Stimulated activated CD4-positive, alpha-beta T cell treated with anti-CD3 and anti-CD28 coated beads, Interleukin-2, amount 100 ng/mL, for 24 hours (primary cell): ENCODE data around the gene TIRAP.
A peak's percentile ranks its signal among the peaks of the same experiment; 100 is the strongest.
"Not testable (repeated sequence)": the region's sequence is repeated elsewhere in the genome, so short reads cannot be mapped to it uniquely, and the experiment has no call there.

Experiments used
- DNase-seq, 2 donors: peaks; one replicate each; pipeline ENCODE4 v3.0.0-alpha.2; 2020

The TIRAP gene

GRCh38 chr11:126282736-126283591 lies at the start of gene TIRAP:
Gene TIRAP, plus strand, starts transcription at chr11:126283093. Its CDS starts 7,802 bp downstream, at chr11:126290895.
- peak; percentile 62 for DNase-seq

- no peak for DNase-seq
Measured at GRCh38 chr11:126233391-126233790, 49.5 kb upstream of the TIRAP start.

GRCh38 chr11:126246636-126247035 lies 36.3 kb upstream of the TIRAP start:
- no peak for DNase-seq

- DNase-seq, result no peak
Measured at GRCh38 chr11:126253265-126253664, 29.6 kb upstream of the TIRAP start.

- no peak for DNase-seq
Measured at GRCh38 chr11:126254819-126255218, 28.1 kb upstream of the TIRAP start.

GRCh38 chr11:126255507-126255906 lies 27.4 kb upstream of the TIRAP start:
- DNase-seq, result not testable (repeated sequence)

GRCh38 chr11:126256216-126256615 lies 26.7 kb upstream of the TIRAP start:
- DNase-seq, result no peak

- DNase-seq, result no peak
Measured at GRCh38 chr11:126257144-126257543, 25.7 kb upstream of the TIRAP start.

GRCh38 chr11:126257764-126258163 lies 25.1 kb upstream of the TIRAP start:
- DNase-seq, result no peak

- no peak for DNase-seq
Measured at GRCh38 chr11:126262216-126262615, 20.7 kb upstream of the TIRAP start.

GRCh38 chr11:126263489-126263888 lies 19.4 kb upstream of the TIRAP start:
- DNase-seq, result no peak

GRCh38 chr11:126265811-126266210 lies 17.1 kb upstream of the TIRAP start:
- no peak for DNase-seq

- no peak for DNase-seq
Measured at GRCh38 chr11:126267650-126268049, 15.2 kb upstream of the TIRAP start.

- no peak for DNase-seq
Measured at GRCh38 chr11:126268361-126268707, 14.6 kb upstream of the TIRAP start.

- peak; percentile 99 to 100 for DNase-seq
Measured at GRCh38 chr11:126268708-126269579, 13.9 kb upstream of the TIRAP start, which contains the start of the genes FOXRED1 and SRPRA. Gene FOXRED1, plus strand, starts transcription at chr11:126269154. Its CDS starts 53 bp downstream, at chr11:126269207. Gene SRPRA, minus strand, starts transcription at chr11:126268895. Its CDS starts 91 bp downstream, at chr11:126268804.

- no peak for DNase-seq
Measured at GRCh38 chr11:126277322-126277721, 5.6 kb upstream of the TIRAP start.

GRCh38 chr11:126277780-126278179 lies 5.1 kb upstream of the TIRAP start:
- DNase-seq, result no peak

GRCh38 chr11:126279191-126279590 lies 3.7 kb upstream of the TIRAP start:
- DNase-seq, result no peak

- DNase-seq, result no peak
Measured at GRCh38 chr11:126280595-126280994, 2.3 kb upstream of the TIRAP start.

GRCh38 chr11:126281245-126281644 lies 1.6 kb upstream of the TIRAP start:
- DNase-seq, result no peak

GRCh38 chr11:126281666-126282175 lies 1.2 kb upstream of the TIRAP start:
- no peak for DNase-seq

- DNase-seq, result peak; percentile 37 to 42
Measured at GRCh38 chr11:126282361-126282735, 545 bp upstream of the TIRAP start.

- DNase-seq, result peak; percentile 90
Measured at GRCh38 chr11:126284829-126285228, 1.9 kb downstream of the TIRAP start.
